ENCODE data around the gene TJP1. TPM values are rescaled to one million over a fixed set of nuclear protein-coding genes. Genes with fewer than 3 reads are reported as not detected.

TJP1 gene
- total and polyA plus RNA-seq, 2 donors (not counting 1 experiment from before 2014, with no cell fraction given) = 0.10 TPM; not detected in 1

- TF ChIP-seq CTCF (IDR thresholded peaks at IDR 0.05) = no peak
- TF ChIP-seq EZH2 (IDR thresholded peaks at IDR 0.05; ENCODE audit: borderline replicate concordance, insufficient read depth, low read depth, low read length, poor library complexity, severe bottlenecking) = no peak
- Histone ChIP-seq H3K4me1 (ENCODE audit: control insufficient read depth in 2 of 2, insufficient read depth in 2 of 2, low read length in 2 of 2) (no peaks in the 10 kb centered on the region), H3K27me3 (replicated peaks in 1 of 4; ENCODE audit: control extremely low read depth in 1 of 4, control insufficient read depth in 3 of 4, insufficient read depth in 4 of 4, low read length in 3 of 4) (no peaks in the 10 kb centered on the region), H3K4me2 (replicated peaks; ENCODE audit: low read depth, low read length, poor library complexity, severe bottlenecking) (no peak overlapping the region), H3K36me3 (replicated peaks in 1 of 2; ENCODE audit: control extremely low read depth in 1 of 2, control insufficient read depth in 1 of 2, extremely low read depth in 1 of 2, insufficient read depth in 2 of 2, low read length in 1 of 2) (no peaks in the 10 kb centered on the region), H3K27ac (ENCODE audit: low read length in 2 of 2) (no peak overlapping the region), H3K9me3 (ENCODE audit: control extremely low read depth in 1 of 3, control insufficient read depth in 2 of 3, insufficient read depth in 1 of 3, low read length in 2 of 3) (peaks cover 0 to 1% (median 0%) of the 10 kb centered on the region in 3 donors), H3K79me2 (ENCODE audit: control insufficient read depth, insufficient read depth, low read length) (no peaks in the 10 kb centered on the region), H3K4me3 (ENCODE audit: control extremely low read depth in 1 of 5, extremely low read depth in 1 of 5, insufficient read depth in 1 of 5, low read depth in 2 of 5, low read length in 4 of 5) (no peak overlapping the region), H3K9ac (ENCODE audit: low read length) (no peak overlapping the region), H2AFZ (ENCODE audit: insufficient read depth, low read depth, low read length, poor library complexity, severe bottlenecking) (no peak overlapping the region), H4K20me1 (ENCODE audit: control insufficient read depth, insufficient read depth, low read length, poor library complexity, severe bottlenecking) (no peaks in the 10 kb centered on the region)
- ChIA-PET POLR2A (no interaction called here), CTCF (no interaction called here)
- no peaks in the 10 kb centered on the region for H3K9me3 Mint-ChIP-seq (ENCODE audit: insufficient read depth)
- DNase-seq (no peak), ATAC-seq (ENCODE audit: low read depth) (no peak)
- H3K27ac Mint-ChIP-seq = no peak overlapping the region
- 60% methylated on average over 1 of the region's 4 CpGs for WGBS (ENCODE audit: insufficient coverage)
- no peak overlapping the region for H3K4me3 Mint-ChIP-seq
- H3K4me1 Mint-ChIP-seq = no peaks in the 10 kb centered on the region
- H3K27me3 Mint-ChIP-seq = peaks cover 16% of the 10 kb centered on the region
- intact Hi-C loops (cut with micrococcal nuclease) = no loop called here
Observed at GRCh38 chr15:29863438-29863837, 41.2 kb upstream of the TJP1 start.

GRCh38 chr15:29862271-29862670, 40.0 kb upstream of the TJP1 start:
- Mint-ChIP-seq H3K27ac (no peak overlapping the region), H3K9me3 (ENCODE audit: insufficient read depth) (no peaks in the 10 kb centered on the region), H3K4me1 (no peaks in the 10 kb centered on the region), H3K27me3 (peaks cover 16% of the 10 kb centered on the region), H3K4me3 (no peak overlapping the region)
- Histone ChIP-seq H3K36me3 (replicated peaks in 1 of 2; ENCODE audit: control extremely low read depth in 1 of 2, control insufficient read depth in 1 of 2, extremely low read depth in 1 of 2, insufficient read depth in 2 of 2, low read length in 1 of 2) (no peaks in the 10 kb centered on the region), H3K27me3 (replicated peaks in 1 of 4; ENCODE audit: control extremely low read depth in 1 of 4, control insufficient read depth in 3 of 4, insufficient read depth in 4 of 4, low read length in 3 of 4) (no peaks in the 10 kb centered on the region), H3K79me2 (ENCODE audit: control insufficient read depth, insufficient read depth, low read length) (no peaks in the 10 kb centered on the region), H3K4me1 (ENCODE audit: control insufficient read depth in 2 of 2, insufficient read depth in 2 of 2, low read length in 2 of 2) (no peaks in the 10 kb centered on the region), H4K20me1 (ENCODE audit: control insufficient read depth, insufficient read depth, low read length, poor library complexity, severe bottlenecking) (no peaks in the 10 kb centered on the region), H3K4me3 (ENCODE audit: control extremely low read depth in 1 of 5, extremely low read depth in 1 of 5, insufficient read depth in 1 of 5, low read depth in 2 of 5, low read length in 4 of 5) (no peak overlapping the region), H3K9ac (ENCODE audit: low read length) (no peak overlapping the region), H3K9me3 (ENCODE audit: control extremely low read depth in 1 of 3, control insufficient read depth in 2 of 3, insufficient read depth in 1 of 3, low read length in 2 of 3) (peaks cover 0 to 4% (median 0%) of the 10 kb centered on the region in 3 donors), H3K4me2 (replicated peaks; ENCODE audit: low read depth, low read length, poor library complexity, severe bottlenecking) (no peak overlapping the region), H2AFZ (ENCODE audit: insufficient read depth, low read depth, low read length, poor library complexity, severe bottlenecking) (no peak overlapping the region), H3K27ac (ENCODE audit: low read length in 2 of 2) (no peak overlapping the region)
- ChIA-PET CTCF (no interaction called here), POLR2A (no interaction called here)
- intact Hi-C loops (cut with micrococcal nuclease) = no loop called here
- no peak for ATAC-seq (ENCODE audit: low read depth)
- TF ChIP-seq EZH2 (IDR thresholded peaks at IDR 0.05; ENCODE audit: borderline replicate concordance, insufficient read depth, low read depth, low read length, poor library complexity, severe bottlenecking) (no peak), CTCF (IDR thresholded peaks at IDR 0.05) (no peak)
- DNase-seq = no peak
- no CpG with 5 or more reads among the region's 2 CpGs for WGBS (ENCODE audit: insufficient coverage)

All from B cell (primary cell).